DOHH2 (cell line): Measurements from ENCODE around the gene MYOG.

Source experiments
- H3F3A ChIP-seq: fragments of 200-600 bp; sonication (generic), shearing (Covaris generic); 2 replicates; pipeline ENCODE4 v1.6.0; 2016; ENCODE audit warnings: antibody characterized with exemption, mild to moderate bottlenecking; ENCODE audit not compliant: control insufficient read depth, insufficient read depth
- H3K27ac ChIP-seq: fragments of 200-600 bp; sonication (generic); 2 replicates; pipeline ENCODE4 v1.5.1; 2014; ENCODE audit warnings: low read depth, mild to moderate bottlenecking, low read length, moderate library complexity
- H3K27me3 ChIP-seq: fragments of 200-600 bp; sonication (generic); 2 replicates; pipeline ENCODE4 v1.6.1; 2014; ENCODE audit warnings: mild to moderate bottlenecking, low read length, mixed read lengths; ENCODE audit not compliant: control insufficient read depth
- H3K36me3 ChIP-seq: fragments of 200-600 bp; sonication (generic); 2 replicates; pipeline ENCODE4 v1.6.1; 2014; ENCODE audit warnings: mild to moderate bottlenecking, low read length, moderate library complexity, mixed read lengths; ENCODE audit not compliant: control insufficient read depth
- H3K4me1 ChIP-seq: fragments of 200-600 bp; sonication (generic); 2 replicates; pipeline ENCODE4 v1.6.1; 2014; ENCODE audit warnings: mild to moderate bottlenecking, low read length, mixed read lengths; ENCODE audit not compliant: control insufficient read depth
- H3K4me2 ChIP-seq: fragments of 200-600 bp; sonication (generic); 2 replicates; pipeline ENCODE4 v1.6.0; 2014; ENCODE audit warnings: mild to moderate bottlenecking, low read length, moderate library complexity
- H3K4me3 ChIP-seq: fragments of 200-600 bp; sonication (generic); 2 replicates; pipeline ENCODE4 v1.5.1; 2014; ENCODE audit warnings: mild to moderate bottlenecking, low read length, mixed read lengths
- H3K79me2 ChIP-seq: fragments of 200-600 bp; sonication (generic); 2 replicates; pipeline ENCODE4 v1.6.1; 2014; ENCODE audit warnings: mild to moderate bottlenecking, low read length, mixed read lengths; ENCODE audit not compliant: control insufficient read depth
- H3K9me2 ChIP-seq: fragments of 200-600 bp; sonication (generic); replicated peaks from 2 replicates; pipeline ENCODE4 v1.6.1; 2014; ENCODE audit warnings: mild to moderate bottlenecking, low read length, mixed read lengths; ENCODE audit not compliant: control insufficient read depth
- H3K9me3 ChIP-seq: fragments of 200-600 bp; sonication (generic); 2 replicates; pipeline ENCODE4 v1.6.1; 2014; ENCODE audit warnings: antibody characterized with exemption, low read length, mixed read lengths; ENCODE audit not compliant: control insufficient read depth, insufficient read depth
- H4K20me1 ChIP-seq: fragments of 200-600 bp; sonication (generic); 2 replicates; pipeline ENCODE4 v1.6.0; 2014; ENCODE audit warnings: low read depth, mild to moderate bottlenecking, antibody characterized with exemption, low read length, moderate library complexity; ENCODE audit not compliant: control insufficient read depth, insufficient read depth
- CTCF ChIP-seq: fragments of 200-600 bp; sonication (generic); IDR thresholded peaks from one replicate; pipeline ENCODE4 v1.5.1; 2014; ENCODE audit warnings: antibody characterized with exemption, mild to moderate bottlenecking, low read depth, low read length; ENCODE audit not compliant: poor library complexity, severe bottlenecking
- EZH2phosphoT487 ChIP-seq: fragments of 200-600 bp; sonication (generic); IDR thresholded peaks from 2 replicates; pipeline ENCODE4 v1.6.1; 2017; ENCODE audit warnings: borderline replicate concordance, mild to moderate bottlenecking, antibody characterized with exemption, low read length, moderate library complexity, mixed read lengths

MYOG gene

GRCh38 chr1:203085528-203086406 is at the start of gene MYOG:
TSS of gene MYOG (minus strand) at chr1:203086012. CDS start at chr1:203085961, 51 bp downstream.
- Histone ChIP-seq H3F3A (no peaks in the 10 kb centered on the region), H3K79me2 (no peaks in the 10 kb centered on the region), H3K4me2 (no peak within 1 kb of the TSS), H3K36me3 (no peaks in the 10 kb centered on the region), H3K9me3 (no peaks in the 10 kb centered on the region), H3K9me2 (no peaks in the 10 kb centered on the region), H4K20me1 (no peaks in the 10 kb centered on the region), H3K27ac (no peak within 1 kb of the TSS), H3K4me3 (no peak within 1 kb of the TSS), H3K4me1 (no peaks in the 10 kb centered on the region), H3K27me3 (peaks cover 13% of the 10 kb centered on the region)
- TF ChIP-seq EZH2phosphoT487 (no peak), CTCF (no peak)

GRCh38 chr1:203133970-203134725 is 48.3 kb upstream of the MYOG start:
- H3F3A ChIP-seq, result no peaks in the 10 kb centered on the region
- no peak overlapping the region for H3K27ac ChIP-seq
- H4K20me1 ChIP-seq, result no peaks in the 10 kb centered on the region
- H3K9me3 ChIP-seq, result no peaks in the 10 kb centered on the region
- H3K4me3 ChIP-seq, result no peak overlapping the region
- no peak for TF ChIP-seq EZH2phosphoT487
- no peak for TF ChIP-seq CTCF
- H3K79me2 ChIP-seq, result no peaks in the 10 kb centered on the region
- no peaks in the 10 kb centered on the region for H3K4me1 ChIP-seq
- peaks cover 24% of the 10 kb centered on the region for H3K27me3 ChIP-seq
- no peak overlapping the region for H3K4me2 ChIP-seq
- H3K9me2 ChIP-seq, result no peaks in the 10 kb centered on the region
- H3K36me3 ChIP-seq, result no peaks in the 10 kb centered on the region

GRCh38 chr1:203131548-203132200 is 45.9 kb upstream of the MYOG start:
- Histone ChIP-seq H3K9me2 (no peaks in the 10 kb centered on the region), H3K4me2 (no peak overlapping the region), H3K79me2 (no peaks in the 10 kb centered on the region), H3K4me3 (no peak overlapping the region), H4K20me1 (no peaks in the 10 kb centered on the region), H3K27me3 (peaks cover 12% of the 10 kb centered on the region), H3F3A (no peaks in the 10 kb centered on the region), H3K36me3 (no peaks in the 10 kb centered on the region), H3K4me1 (no peaks in the 10 kb centered on the region), H3K9me3 (no peaks in the 10 kb centered on the region), H3K27ac (no peak overlapping the region)
- TF ChIP-seq EZH2phosphoT487 (no peak), CTCF (no peak)
